SK-N-SH (cell line): ENCODE data around the gene SACM1L. TPM values are rescaled to one million over a fixed set of nuclear protein-coding genes. Genes with fewer than 3 reads are reported as not detected.

ENCODE experiments used
- CTCF ChIA-PET: fragments of 300-600, 350-600 bp; formaldehyde crosslinking; extraction: SDS; loops from one replicate; lab custom pipeline; 2021; lab: Yijun Ruan, JAX
- POLR2A ChIA-PET: fragments of 350-600 bp; sonication (Branson Sonifier 250); formaldehyde crosslinking; extraction: SDS; loops from one replicate; lab custom pipeline; 2020; ENCODE audit warnings: antibody characterized with exemption, inconsistent platforms; lab: Yijun Ruan, JAX
- DNase-seq: peaks from one replicate; pipeline ENCODE4 v3.0.0; 2012
- H2AFZ ChIP-seq: fragments of 200-600 bp; sonication (generic); 2 replicates; pipeline ENCODE4 v1.8.1; 2016; ENCODE audit warnings: antibody characterized with exemption, mild to moderate bottlenecking, low read depth
- H3F3A ChIP-seq: fragments of 200-600 bp; sonication (generic); replicated peaks from 2 replicates; pipeline ENCODE3; 2016; ENCODE audit warnings: antibody characterized with exemption, mild to moderate bottlenecking; ENCODE audit not compliant: insufficient read depth
- H3K27ac ChIP-seq, 2 experiments: fragments of 200-500 bp in 1 of 2; fragments of 200-600 bp in 1 of 2; sonication (Bioruptor generic) in 1 of 2; sonication (generic), shearing (Covaris generic) in 1 of 2; 2 replicates each; pipeline versions ENCODE4 v1.5.1 to v1.6.1; 2014 to 2016; ENCODE audit warnings: low read depth in 2 of 2, inconsistent platforms in 1 of 2, low read length in 1 of 2, mild to moderate bottlenecking in 1 of 2, mixed read lengths in 1 of 2
- H3K27me3 ChIP-seq: fragments of 200-600 bp; sonication (generic), shearing (Covaris generic); 2 replicates; pipeline ENCODE4 v1.6.1; 2016; ENCODE audit warnings: mixed run types; ENCODE audit not compliant: insufficient read depth
- H3K36me3 ChIP-seq, 2 experiments: fragments of 200-500 bp in 1 of 2; fragments of 200-600 bp in 1 of 2; sonication (Bioruptor generic) in 1 of 2; sonication (generic) in 1 of 2; replicated peaks in 1 of 2; 2 replicates each; pipeline versions ENCODE3 to v1.5.1; 2014 to 2016; ENCODE audit warnings: low read length in 1 of 2, mild to moderate bottlenecking in 1 of 2; ENCODE audit not compliant: insufficient read depth in 2 of 2, control insufficient read depth in 1 of 2
- H3K4me1 ChIP-seq, 2 experiments: fragments of 200-500 bp in 1 of 2; fragments of 200-600 bp in 1 of 2; sonication (Bioruptor generic) in 1 of 2; sonication (generic), shearing (Covaris generic) in 1 of 2; 2 replicates each; pipeline versions ENCODE4 v1.5.1 to v1.6.1; 2014 to 2016; ENCODE audit warnings: low read depth in 1 of 2, low read length in 1 of 2, mixed run types in 1 of 2; ENCODE audit not compliant: insufficient read depth in 2 of 2, control insufficient read depth in 1 of 2
- H3K4me2 ChIP-seq: fragments of 200-600 bp; sonication (generic), shearing (Covaris generic); 2 replicates; pipeline ENCODE4 v1.6.1; 2017; ENCODE audit warnings: mixed run types
- H3K4me3 ChIP-seq, 2 experiments: fragments of 200-500 bp in 1 of 2; fragments of 200-600 bp in 1 of 2; sonication (Bioruptor generic) in 1 of 2; sonication (generic), shearing (Covaris generic) in 1 of 2; 2 replicates each; pipeline versions ENCODE4 v1.5.1 to v1.8.1; 2014 to 2016; ENCODE audit warnings: low read depth in 2 of 2, inconsistent platforms in 1 of 2, low read length in 1 of 2, mild to moderate bottlenecking in 1 of 2, mixed read lengths in 1 of 2, moderate library complexity in 1 of 2
- H3K79me2 ChIP-seq: fragments of 200-600 bp; sonication (generic); 2 replicates; pipeline ENCODE4 v1.8.1; 2017; ENCODE audit warnings: mild to moderate bottlenecking; ENCODE audit not compliant: insufficient read depth
- H3K9ac ChIP-seq: fragments of 200-600 bp; sonication (generic); 2 replicates; pipeline ENCODE4 v1.6.1; 2017; ENCODE audit warnings: mixed run types
- H3K9me2 ChIP-seq: fragments of 200-600 bp; sonication (generic); 2 replicates; pipeline ENCODE4 v1.6.1; 2017; ENCODE audit warnings: mixed run types
- H3K9me3 ChIP-seq: fragments of 200-600 bp; sonication (generic); 2 replicates; pipeline ENCODE4 v1.6.1; 2017; ENCODE audit warnings: mixed run types, mild to moderate bottlenecking, moderate library complexity
- H4K20me1 ChIP-seq: fragments of 200-600 bp; sonication (generic); 2 replicates; pipeline ENCODE4 v1.6.1; 2017; ENCODE audit warnings: mild to moderate bottlenecking, mixed run types; ENCODE audit not compliant: insufficient read depth
- EP300 ChIP-seq, 2 experiments: IDR thresholded peaks; 2 replicates each; pipeline versions ENCODE4 v1.4.0 to v1.6.1; 2012; ENCODE audit warnings: borderline replicate concordance in 1 of 2, low read depth in 1 of 2, low read length in 1 of 2
- FOSL2 ChIP-seq: IDR thresholded peaks from 2 replicates; pipeline ENCODE4 v1.4.0; 2012; ENCODE audit warnings: low read depth, mild to moderate bottlenecking, moderate library complexity, borderline replicate concordance
- FOXM1 ChIP-seq: IDR thresholded peaks from 2 replicates; pipeline ENCODE4 v1.4.0; 2012; ENCODE audit warnings: low read depth, mild to moderate bottlenecking
- GABPA ChIP-seq: IDR thresholded peaks from 2 replicates; pipeline ENCODE4 v1.4.0; 2012; ENCODE audit warnings: low read depth, mild to moderate bottlenecking
- JUND ChIP-seq: IDR thresholded peaks from 2 replicates; pipeline ENCODE4 v1.4.0; 2012
- MEF2A ChIP-seq: IDR thresholded peaks from 2 replicates; pipeline ENCODE4 v1.4.0; 2012; ENCODE audit warnings: low read depth, borderline replicate concordance
- MXI1 ChIP-seq: IDR thresholded peaks from 2 replicates; pipeline ENCODE4 v1.6.1; 2012; ENCODE audit warnings: mild to moderate bottlenecking, low read depth, low read length, improper control_type of control experiment
- NFIC ChIP-seq: IDR thresholded peaks from 2 replicates; pipeline ENCODE4 v1.4.0; 2012; ENCODE audit warnings: borderline replicate concordance
- POLR2AphosphoS5 ChIP-seq: IDR thresholded peaks from 2 replicates; pipeline ENCODE4 v1.6.1; 2012; ENCODE audit warnings: low read depth, low read length
- RCOR1 ChIP-seq: fragments of 150-350 bp; IDR thresholded peaks from 2 replicates; pipeline ENCODE4 v1.6.1; 2017; ENCODE audit warnings: antibody characterized with exemption, low read length
- RXRA ChIP-seq: IDR thresholded peaks from 2 replicates; pipeline ENCODE4 v1.4.0; 2012; ENCODE audit warnings: low read depth, mild to moderate bottlenecking, borderline replicate concordance
- SIN3A ChIP-seq: IDR thresholded peaks from 2 replicates; pipeline ENCODE4 v1.6.1; 2012; ENCODE audit warnings: low read depth, mild to moderate bottlenecking, low read length, moderate library complexity, borderline replicate concordance
- SMC3 ChIP-seq: IDR thresholded peaks from 2 replicates; pipeline ENCODE4 v1.6.1; 2012; ENCODE audit warnings: low read depth, low read length, improper control_type of control experiment
- TCF12 ChIP-seq: IDR thresholded peaks from 2 replicates; pipeline ENCODE4 v1.4.0; 2012
- TEAD4 ChIP-seq: IDR thresholded peaks from 2 replicates; pipeline ENCODE4 v1.4.0; 2012; ENCODE audit warnings: mild to moderate bottlenecking, borderline replicate concordance; ENCODE audit not compliant: insufficient read depth
- WGBS: methylation state at CpG from one replicate; pipeline ENCODE4 v1.1.6; 2017; ENCODE audit warnings: low lambda C conversion rate; 5-methylcytosine and 5-hydroxymethylcytosine counted together
- polyA plus RNA-seq, 3 experiments: library from polyadenylated mRNA; depleted of rRNA; stranded (reverse); fragments of >200 nt; gene quantifications; 2 replicates each; pipeline ENCODE4 v1.2.3, GENCODE V29; 2012
- TF ChIP-seq, protein P1 (sequence below): fragments of 200-600 bp; sonication (generic); IDR thresholded peaks from 2 replicates; pipeline ENCODE4 v1.6.1; 2017; ENCODE audit warnings: antibody characterized with exemption, mild to moderate bottlenecking, moderate library complexity
- TF ChIP-seq, protein P2 (sequence below): IDR thresholded peaks from 2 replicates; pipeline ENCODE4 v1.6.1; 2012; ENCODE audit warnings: mild to moderate bottlenecking, low read depth, low read length, moderate library complexity
- TF ChIP-seq, protein P3 (sequence below): fragments of 150-350 bp; IDR thresholded peaks from 2 replicates; pipeline ENCODE4 v1.6.1; 2017; ENCODE audit warnings: antibody characterized with exemption, low read length, low read depth, borderline replicate concordance

The SACM1L gene
- polyA plus RNA-seq, 1 of the 3 experiments (the other 2 are of a cell fraction): 11.2 TPM

DNA sequence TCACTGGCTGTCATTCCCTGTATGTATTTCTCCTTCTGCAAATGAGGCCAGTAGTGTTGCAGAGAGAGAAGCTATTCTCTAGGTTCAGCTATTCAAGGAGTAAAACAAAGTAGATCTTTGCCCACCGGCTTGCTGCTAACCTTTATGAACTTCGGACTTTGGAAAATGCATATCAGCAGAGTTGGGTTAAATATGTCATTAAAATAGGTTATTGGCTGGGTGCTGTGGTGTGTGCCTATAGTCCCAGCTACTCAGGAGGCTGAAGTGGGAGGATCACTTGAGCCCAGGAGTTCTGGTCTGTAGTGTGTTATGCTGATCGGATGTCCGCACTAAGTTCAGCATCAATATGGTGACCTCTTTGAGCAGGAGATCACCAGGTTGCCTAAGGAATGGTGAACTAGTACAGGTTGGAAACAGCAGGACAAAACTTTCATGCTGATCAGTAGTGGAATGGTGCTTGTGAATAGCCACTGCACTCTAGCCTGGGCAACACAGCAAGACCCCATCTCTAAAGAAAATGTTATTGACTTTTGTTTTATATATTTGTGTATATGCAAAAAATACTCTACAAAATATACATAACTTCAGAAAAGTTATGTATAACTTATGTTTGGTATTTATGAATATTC lies 53.4 kb downstream of the SACM1L start:
- Histone ChIP-seq H3K9me2 (no peaks in the 10 kb centered on the region), H3K27ac (no peak overlapping the region), H3K4me1 (no peaks in the 10 kb centered on the region), H3K9ac (no peak overlapping the region), H2AFZ (no peak overlapping the region), H3K9me3 (no peaks in the 10 kb centered on the region), H3K4me2 (no peak overlapping the region), H3K79me2 (no peaks in the 10 kb centered on the region), H3F3A (no peaks in the 10 kb centered on the region), H3K27me3 (no peaks in the 10 kb centered on the region), H3K4me3 (no peak overlapping the region), H4K20me1 (no peaks in the 10 kb centered on the region), H3K36me3 (peaks cover 70 to 87% of the 10 kb centered on the region in 2 experiments)
- TF ChIP-seq, protein P1, sequence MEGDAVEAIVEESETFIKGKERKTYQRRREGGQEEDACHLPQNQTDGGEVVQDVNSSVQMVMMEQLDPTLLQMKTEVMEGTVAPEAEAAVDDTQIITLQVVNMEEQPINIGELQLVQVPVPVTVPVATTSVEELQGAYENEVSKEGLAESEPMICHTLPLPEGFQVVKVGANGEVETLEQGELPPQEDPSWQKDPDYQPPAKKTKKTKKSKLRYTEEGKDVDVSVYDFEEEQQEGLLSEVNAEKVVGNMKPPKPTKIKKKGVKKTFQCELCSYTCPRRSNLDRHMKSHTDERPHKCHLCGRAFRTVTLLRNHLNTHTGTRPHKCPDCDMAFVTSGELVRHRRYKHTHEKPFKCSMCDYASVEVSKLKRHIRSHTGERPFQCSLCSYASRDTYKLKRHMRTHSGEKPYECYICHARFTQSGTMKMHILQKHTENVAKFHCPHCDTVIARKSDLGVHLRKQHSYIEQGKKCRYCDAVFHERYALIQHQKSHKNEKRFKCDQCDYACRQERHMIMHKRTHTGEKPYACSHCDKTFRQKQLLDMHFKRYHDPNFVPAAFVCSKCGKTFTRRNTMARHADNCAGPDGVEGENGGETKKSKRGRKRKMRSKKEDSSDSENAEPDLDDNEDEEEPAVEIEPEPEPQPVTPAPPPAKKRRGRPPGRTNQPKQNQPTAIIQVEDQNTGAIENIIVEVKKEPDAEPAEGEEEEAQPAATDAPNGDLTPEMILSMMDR: no peak
- no peak for DNase-seq
- ChIA-PET CTCF (interaction anchor here (0.7 to 1.5 kb wide), 4 partner anchors 19 to 180 kb away, joined by 3 to 5 read pairs (median 4); no protein-coding TSS in a partner anchor), POLR2A (no interaction called here)
- 95% methylated on average over 4 of the region's 4 CpGs for WGBS

DNA sequence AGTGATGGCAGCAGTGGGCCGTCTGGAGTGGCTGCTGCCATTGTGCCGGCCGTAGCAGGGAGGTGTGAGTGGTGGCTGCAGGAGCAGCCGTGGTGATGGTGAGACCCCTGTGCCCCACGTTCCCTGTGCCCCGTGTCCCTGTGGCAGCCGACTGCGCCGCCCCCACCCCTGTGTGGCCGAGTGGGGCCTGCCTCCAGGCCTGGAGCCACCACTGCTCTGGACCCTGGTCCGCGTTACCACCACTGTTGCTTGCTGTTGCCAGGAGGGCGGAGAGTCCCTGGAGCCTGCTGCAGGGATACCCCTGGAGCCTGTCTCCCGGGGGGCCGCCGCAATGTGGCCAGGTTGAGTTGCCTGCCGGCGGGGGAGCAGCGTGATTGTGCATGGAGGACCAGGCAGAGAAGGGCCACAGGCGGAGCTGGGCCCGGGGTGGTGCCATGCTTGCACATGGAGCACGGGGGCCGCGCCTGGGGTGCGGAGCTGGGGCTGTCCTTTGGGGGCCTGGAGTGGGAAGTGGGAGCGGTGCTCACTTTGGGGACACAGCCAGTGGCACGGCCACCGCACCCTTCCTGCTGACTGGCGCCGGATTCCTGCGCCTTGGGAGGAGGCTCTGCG lies 57.1 kb downstream of the SACM1L start:
- H3K4me1 ChIP-seq: no peaks in the 10 kb centered on the region
- peaks cover 37 to 56% of the 10 kb centered on the region in 2 experiments for H3K36me3 ChIP-seq
- no peak for DNase-seq
- no peaks in the 10 kb centered on the region for H3K9me3 ChIP-seq
- ChIA-PET CTCF (interaction anchor here (0.6 to 1.1 kb wide), 2 partner anchors 14 to 22 kb away, joined by 3 to 5 read pairs; no protein-coding TSS in a partner anchor), POLR2A (no interaction called here)
- H2AFZ ChIP-seq: no peak overlapping the region
- no peaks in the 10 kb centered on the region for H3K79me2 ChIP-seq
- no peak overlapping the region for H3K9ac ChIP-seq
- no peaks in the 10 kb centered on the region for H3K27me3 ChIP-seq
- H3K4me3 ChIP-seq: no peak overlapping the region
- no peak overlapping the region for H3K4me2 ChIP-seq
- H4K20me1 ChIP-seq: no peaks in the 10 kb centered on the region
- no peaks in the 10 kb centered on the region for H3K9me2 ChIP-seq
- WGBS: 99% methylated on average over 15 of the region's 32 CpGs
- no peaks in the 10 kb centered on the region for H3F3A ChIP-seq
- H3K27ac ChIP-seq: no peak overlapping the region
- TF ChIP-seq TEAD4 (no peak), RCOR1 (no peak), SIN3A (no peak), NFIC (no peak), TCF12 (no peak), FOSL2 (no peak), MEF2A (no peak), EP300 (IDR thresholded peaks at IDR 0.05; ENCODE audit: borderline replicate concordance in 1 of 2, low read depth in 1 of 2, low read length in 1 of 2) (no peak), RXRA (no peak), GABPA (no peak), JUND (no peak), FOXM1 (no peak), SMC3 (no peak), MXI1 (no peak), POLR2AphosphoS5 (no peak)
- TF ChIP-seq, protein P2, sequence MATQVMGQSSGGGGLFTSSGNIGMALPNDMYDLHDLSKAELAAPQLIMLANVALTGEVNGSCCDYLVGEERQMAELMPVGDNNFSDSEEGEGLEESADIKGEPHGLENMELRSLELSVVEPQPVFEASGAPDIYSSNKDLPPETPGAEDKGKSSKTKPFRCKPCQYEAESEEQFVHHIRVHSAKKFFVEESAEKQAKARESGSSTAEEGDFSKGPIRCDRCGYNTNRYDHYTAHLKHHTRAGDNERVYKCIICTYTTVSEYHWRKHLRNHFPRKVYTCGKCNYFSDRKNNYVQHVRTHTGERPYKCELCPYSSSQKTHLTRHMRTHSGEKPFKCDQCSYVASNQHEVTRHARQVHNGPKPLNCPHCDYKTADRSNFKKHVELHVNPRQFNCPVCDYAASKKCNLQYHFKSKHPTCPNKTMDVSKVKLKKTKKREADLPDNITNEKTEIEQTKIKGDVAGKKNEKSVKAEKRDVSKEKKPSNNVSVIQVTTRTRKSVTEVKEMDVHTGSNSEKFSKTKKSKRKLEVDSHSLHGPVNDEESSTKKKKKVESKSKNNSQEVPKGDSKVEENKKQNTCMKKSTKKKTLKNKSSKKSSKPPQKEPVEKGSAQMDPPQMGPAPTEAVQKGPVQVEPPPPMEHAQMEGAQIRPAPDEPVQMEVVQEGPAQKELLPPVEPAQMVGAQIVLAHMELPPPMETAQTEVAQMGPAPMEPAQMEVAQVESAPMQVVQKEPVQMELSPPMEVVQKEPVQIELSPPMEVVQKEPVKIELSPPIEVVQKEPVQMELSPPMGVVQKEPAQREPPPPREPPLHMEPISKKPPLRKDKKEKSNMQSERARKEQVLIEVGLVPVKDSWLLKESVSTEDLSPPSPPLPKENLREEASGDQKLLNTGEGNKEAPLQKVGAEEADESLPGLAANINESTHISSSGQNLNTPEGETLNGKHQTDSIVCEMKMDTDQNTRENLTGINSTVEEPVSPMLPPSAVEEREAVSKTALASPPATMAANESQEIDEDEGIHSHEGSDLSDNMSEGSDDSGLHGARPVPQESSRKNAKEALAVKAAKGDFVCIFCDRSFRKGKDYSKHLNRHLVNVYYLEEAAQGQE: no peak
- TF ChIP-seq, protein P3, sequence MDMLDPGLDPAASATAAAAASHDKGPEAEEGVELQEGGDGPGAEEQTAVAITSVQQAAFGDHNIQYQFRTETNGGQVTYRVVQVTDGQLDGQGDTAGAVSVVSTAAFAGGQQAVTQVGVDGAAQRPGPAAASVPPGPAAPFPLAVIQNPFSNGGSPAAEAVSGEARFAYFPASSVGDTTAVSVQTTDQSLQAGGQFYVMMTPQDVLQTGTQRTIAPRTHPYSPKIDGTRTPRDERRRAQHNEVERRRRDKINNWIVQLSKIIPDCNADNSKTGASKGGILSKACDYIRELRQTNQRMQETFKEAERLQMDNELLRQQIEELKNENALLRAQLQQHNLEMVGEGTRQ: no peak
- TF ChIP-seq, protein P1: no peak
